Stimulated activated CD4-positive, alpha-beta T cell treated with anti-CD3 and anti-CD28 coated beads, Interleukin-4, amount 100 ng/mL, for 48 hours (primary cell): Measurements from ENCODE around the gene IMPA2.

Experiments used
- DNase-seq, 2 donors: peaks; one replicate each; pipeline ENCODE4 v3.0.0-alpha.2; 2020; ENCODE audit warnings: low read depth in 2 of 2

The IMPA2 gene

DNA sequence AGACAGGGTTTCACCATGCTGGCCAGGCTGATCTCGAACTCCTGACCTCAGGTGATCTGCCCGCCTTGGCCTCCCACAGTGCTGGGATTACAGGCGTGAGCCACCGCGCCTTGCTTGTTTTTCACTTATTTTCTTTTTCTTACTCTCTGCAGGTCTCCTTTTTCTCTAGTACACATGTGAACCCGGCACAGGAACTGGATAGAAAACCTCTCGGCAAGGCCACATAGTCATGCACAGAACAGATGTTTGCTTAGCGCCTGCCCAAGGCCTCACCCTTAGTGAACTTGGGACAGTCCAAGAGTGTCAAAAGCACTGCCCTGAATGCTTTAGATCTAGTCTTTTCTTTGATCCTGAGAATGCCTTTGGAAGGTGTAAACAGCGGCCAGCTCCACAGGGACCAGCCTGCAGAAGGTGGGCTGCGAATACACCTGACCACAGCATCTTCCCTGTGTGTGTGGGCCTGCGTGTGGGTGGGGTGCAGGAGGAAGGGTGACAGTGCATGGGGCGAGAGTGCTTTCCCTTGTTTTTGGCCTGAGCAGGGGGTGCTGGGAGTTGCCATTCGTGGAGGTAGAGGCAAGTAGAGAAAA, 27.0 kb downstream of the IMPA2 start:
- no peak for DNase-seq

DNA sequence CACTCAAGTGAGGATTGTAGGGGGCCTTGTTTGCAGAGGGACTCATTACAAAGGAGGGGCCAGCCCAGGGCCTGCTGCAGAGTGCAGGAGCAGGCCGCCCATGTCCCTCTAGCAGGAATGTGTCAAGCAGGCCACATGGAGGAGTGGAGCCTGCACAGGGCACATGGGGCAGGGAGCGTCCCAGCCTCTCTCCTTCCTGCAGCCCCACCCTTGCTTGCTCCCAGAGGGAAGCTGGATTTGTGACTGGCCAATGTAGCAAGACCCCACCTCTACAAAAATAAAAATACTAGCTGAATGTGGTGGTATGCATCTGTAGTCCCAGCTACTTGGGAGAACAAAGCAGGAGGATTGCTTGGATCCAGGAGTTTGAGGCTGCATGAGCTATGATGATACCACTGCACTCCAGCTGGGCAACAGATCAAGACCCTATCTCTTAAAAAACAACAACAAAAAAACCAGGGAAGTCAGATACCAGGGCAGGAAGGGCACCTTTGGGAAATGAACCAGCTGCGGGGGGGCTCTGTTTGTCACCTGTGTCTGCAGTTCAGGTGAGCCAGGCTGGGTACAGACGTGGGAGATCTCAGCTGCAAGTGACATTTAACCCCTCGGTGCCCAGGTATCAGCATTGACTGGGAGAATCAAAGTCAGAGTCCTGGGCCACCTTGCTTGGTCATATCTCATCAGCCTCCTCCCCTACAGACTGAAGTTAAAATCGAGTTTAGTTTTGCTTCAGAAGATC, 27.7 kb downstream of the IMPA2 start:
- DNase-seq, result no peak

DNA sequence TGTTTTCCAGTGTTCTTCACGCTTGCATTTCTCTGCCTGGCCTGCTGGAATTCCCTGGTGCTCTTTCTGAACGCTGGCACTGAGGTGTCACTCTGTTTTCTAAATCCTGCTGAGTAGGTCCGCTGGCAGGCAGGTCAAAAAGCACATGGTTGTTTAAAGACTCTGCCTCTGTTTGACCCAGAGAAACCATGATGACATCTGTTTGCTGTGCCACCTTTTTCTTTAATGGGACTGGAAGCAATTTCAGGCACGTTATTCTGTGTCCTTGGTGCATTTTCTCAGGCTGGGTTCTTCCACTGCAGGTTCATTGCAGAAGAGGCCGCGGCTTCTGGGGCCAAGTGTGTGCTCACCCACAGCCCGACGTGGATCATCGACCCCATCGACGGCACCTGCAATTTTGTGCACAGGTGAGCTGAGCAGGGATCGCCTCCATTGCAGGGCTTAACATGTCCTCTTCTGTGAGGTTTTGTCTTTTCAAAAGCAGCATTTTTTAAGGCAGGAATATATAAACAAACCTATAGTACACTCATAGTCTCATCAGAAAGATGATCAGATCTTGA, 28.4 kb downstream of the IMPA2 start:
- no peak for DNase-seq

DNA sequence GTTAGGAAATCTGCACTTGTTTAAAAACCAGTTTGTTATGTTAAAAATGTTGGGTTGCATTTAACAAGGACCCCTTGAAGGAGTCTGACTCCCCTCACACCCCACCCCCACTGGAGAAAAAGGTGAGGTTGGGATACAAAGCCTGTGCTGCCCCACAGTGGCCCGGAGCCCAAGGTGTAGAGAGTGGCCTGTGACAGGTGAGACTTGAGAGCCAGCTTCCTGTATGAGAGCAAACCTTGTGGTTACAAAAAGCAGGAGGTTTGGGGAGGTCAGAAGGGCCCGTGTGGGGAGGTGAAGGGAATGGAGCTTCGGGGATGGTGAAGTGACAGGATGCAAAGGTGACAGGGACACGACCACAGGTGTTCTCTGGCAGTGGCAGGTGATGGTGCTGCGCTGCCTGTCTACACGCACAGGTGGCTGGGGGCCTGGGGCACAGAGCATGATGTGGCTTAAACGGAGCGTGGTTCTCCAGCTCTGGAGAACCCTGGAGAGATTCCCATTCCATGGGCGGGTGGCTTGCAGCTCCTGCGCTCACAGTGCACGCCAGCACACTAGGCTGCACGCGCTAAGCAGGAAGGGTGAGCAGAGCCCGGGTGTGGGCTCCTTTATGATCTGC, 29.0 kb downstream of the IMPA2 start:
- DNase-seq, result no peak

DNA sequence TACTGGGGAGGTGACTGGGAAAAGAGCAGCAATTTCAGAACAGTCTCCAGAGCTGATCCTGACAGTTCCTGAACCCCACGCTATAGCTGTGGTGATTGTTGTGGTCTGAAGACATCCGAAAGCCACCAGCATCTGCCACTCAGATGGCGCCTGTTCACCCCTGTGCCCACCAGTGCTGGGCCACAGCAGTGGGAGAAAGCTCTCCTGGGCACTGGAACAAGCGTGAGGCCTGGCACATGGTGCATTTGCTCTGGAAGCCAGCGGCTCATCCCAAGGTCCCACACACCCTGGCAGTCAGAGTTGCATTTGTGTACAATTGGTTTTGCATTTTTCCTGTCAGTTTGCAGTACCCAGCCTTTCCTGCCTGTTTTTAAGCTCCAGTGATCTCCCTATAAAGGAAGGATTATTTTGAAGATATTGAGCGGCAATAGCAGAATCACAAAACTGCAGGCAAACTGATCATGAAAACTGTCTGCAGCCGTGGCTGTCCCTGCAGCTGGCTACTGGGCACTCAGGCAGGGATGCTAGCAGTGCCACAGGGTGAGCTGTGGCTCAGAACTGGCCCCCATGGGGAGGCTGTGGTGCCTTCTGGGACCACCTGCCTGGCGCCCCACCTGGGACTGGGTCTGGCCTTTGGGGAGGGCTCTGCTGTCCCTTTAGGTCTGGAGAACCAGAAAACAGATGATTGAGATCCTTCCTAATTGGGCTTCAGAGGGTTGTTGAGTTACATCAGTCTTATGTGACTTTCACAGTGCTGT, 30.1 kb downstream of the IMPA2 start:
- DNase-seq, result no peak

DNA sequence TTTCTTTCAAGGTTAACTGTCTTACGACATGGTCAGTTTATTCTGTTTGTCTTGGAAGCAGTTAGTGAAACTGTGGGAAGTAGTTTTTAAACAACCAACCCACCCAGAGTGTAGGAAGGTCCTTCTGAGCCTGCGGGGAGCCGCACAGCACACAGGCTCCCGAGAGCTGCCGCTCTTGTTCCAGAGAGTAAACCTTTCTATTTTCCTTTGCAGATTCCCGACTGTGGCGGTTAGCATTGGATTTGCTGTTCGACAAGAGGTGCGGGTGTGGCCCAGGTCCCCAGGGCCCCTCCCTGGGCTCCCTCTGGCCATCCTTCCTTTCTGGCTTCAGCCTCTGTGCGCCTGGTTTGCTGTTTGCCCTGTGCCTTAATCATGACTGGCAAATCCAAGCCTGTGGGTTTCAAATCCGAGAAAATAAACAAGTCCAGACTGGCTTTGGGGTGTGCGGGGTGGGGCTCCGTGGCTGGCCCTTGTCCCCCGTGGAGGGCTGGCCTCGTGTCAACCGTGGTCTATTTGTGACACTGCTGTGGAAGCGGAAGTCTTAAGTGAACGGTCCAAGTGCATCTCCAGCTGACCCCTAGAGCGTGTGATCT, 30.7 kb downstream of the IMPA2 start:
- DNase-seq, result no peak

DNA sequence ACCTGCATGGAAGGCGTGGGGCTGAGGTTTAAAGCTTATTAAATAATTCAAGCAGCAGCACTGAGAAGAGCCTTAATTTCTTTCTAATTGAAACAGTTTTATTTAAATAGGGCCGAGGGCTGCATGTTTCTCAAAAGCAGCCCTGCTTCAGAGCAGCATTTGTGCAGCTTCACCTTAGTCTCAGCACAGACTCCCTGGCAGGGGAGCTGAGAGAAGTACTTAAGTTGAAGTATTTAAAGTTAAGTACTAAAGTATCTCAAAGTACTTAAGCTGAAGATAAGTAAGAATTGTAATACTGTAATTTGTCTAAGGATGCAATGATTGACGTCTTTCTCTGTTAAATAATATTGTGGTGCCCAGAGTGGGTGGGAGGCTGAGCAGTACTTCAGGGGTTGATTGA, 31.4 kb downstream of the IMPA2 start:
- no peak for DNase-seq

DNA sequence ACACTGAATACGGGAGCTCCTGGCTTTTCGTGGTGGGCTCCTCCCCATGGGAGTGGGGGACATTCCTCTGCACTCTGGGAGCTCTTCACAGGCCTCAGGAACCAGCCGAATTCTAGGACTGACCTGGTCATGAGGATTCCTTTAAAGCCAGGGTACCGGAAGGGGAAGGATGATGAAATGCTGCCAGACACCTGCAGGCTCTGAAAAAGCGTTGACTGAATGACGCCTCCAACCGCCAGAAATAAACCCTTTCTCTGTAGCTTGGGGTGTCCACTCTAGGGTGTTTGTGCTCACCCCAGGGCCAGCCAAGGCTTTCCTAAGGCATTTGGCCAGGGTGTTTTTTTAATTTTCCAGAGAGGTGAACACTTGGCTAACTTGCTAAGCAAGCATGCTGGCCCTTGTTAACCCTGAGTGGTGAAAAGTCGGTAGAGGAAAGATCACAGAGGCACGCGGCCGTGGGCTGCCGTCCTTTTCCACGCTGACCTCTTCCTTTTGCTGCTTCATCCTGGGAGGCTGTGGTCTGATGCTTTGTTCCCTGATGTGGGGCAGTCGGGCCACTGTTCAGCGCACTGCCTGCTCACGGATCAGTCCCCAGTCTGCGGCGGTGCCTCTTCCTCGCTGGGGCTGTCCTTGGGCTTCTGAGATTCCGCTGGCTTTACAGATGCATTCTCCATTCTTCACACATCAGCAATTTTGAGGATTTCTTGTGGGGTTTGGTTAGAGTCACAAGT, 32.0 kb downstream of the IMPA2 start:
- DNase-seq, result no peak

DNA sequence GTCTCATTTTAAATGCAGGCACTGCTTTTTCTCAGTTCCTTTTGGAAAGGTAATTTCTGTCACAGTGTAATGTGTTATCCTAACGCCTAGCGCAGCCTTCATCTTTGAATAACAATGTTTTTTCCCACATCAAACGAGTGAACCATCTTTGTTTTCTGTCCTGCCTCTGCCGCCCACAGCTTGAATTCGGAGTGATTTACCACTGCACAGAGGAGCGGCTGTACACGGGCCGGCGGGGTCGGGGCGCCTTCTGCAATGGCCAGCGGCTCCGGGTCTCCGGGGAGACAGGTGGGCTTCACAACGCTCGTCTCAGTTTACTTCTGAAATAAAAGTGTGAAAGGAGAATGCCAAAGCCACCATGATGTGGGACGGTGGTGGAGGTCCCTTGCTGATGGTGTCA, 32.8 kb downstream of the IMPA2 start:
- no peak for DNase-seq

DNA sequence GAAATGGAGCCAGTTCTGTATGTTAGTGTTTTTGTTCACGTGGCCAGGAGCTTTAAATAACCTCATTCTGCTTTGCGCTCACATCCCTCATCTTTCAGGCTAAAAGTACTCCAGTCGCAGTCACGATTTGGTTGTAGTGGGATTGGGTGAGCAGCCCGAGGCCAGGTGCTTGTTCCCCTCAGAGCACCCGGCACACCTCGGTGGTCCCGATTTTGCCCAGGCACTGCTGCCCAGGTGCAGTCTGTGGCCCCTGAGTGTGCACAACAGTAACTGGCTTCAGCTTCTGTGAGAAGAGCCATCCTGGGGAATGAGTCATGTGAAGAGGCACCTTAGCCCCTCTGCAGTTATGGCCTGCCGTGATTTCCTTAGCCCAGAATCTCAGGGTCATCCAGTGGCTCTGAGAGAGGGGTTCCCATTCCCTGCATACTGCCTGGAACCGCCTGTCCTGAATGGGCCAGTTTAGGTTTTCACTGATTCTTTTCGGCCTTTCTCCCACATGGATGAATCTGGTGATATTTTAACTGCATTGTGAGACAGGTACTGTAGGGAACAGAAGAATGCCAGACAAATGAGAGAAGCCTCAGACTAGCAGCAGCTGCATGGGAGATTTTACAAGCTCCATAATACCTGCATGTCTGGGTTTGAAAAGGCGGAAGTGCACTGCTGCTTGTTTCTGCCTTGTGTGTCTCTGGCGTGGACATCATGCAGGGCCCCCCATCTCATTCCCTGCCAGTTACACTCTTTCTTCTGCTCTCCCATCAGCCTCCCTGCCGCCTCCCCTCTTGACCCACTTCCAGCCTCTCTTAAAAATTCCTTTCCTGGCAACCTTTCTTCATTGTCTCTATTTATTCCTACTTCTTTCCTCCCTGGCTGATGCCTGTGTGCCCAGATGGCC, 33.5 kb downstream of the IMPA2 start:
- DNase-seq, result no peak

DNA sequence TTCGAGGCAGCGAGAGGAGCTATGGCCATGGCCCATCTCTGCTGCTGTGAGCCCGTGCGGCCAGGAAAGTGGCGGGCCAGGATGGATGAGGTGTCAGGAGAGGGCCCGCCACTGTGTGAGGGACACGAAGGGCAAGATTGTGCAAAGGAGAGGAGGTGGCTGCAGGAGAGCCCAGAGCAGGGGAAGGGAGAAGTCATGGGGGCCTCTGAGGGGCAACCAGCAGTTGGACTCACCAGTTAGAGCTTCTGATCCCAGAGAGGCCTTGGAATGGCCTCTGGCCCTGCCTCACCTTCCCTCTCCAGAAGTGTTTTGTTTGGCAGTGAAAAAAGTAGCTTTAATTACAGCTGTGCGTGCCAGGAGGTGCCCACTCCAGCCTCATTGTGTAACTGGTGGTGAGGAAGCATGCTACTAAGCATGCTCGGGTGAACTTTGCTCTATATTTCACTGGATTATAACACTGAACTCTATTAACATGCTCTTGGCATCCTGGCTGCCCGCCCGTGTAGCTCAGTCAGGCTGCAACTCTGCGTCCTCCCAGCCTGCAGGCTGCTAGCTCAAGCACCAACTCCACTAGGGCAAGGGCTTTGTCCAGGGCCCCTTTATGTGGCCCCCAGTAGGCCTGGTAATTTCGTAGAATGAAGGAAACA, 34.2 kb downstream of the IMPA2 start:
- DNase-seq, result no peak

DNA sequence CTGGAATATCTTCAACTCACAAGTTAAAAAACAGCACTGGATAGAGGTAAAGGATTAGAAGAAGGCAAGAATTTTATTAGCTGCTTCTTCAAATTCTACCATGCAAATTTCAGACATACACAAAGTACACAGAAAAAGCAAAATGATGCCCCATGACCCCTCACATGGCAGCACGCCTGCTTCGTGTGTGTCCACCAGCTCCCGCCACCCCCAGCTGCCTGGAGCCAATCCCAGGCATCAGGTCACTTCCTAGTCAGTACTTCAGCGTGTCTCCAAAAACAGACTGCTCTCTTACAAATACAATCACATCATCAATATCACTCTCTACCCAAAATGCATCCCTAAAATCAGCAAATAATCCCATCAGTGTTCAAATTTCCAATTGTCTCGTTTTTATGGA, 35.8 kb downstream of the IMPA2 start:
- no peak for DNase-seq

DNA sequence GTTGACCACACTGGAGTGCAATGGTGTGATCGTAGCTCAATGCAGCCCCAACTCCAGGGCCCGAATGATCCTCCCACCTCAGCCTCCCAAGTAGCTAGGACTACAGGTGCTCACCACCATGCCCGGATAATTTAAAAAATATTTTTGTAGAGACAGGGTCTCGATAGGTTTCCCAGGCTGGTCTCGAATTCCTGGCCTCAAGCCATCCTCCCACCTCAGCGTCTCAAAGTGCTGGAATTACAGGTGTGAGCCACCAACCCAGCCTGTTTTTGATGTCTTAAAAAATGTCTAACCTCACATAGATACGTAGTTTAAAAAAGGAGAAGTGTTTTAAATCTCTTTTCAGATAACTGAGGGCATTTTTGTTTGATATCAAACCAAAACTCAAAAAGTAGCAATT, 37.6 kb downstream of the IMPA2 start:
- DNase-seq, result no peak

DNA sequence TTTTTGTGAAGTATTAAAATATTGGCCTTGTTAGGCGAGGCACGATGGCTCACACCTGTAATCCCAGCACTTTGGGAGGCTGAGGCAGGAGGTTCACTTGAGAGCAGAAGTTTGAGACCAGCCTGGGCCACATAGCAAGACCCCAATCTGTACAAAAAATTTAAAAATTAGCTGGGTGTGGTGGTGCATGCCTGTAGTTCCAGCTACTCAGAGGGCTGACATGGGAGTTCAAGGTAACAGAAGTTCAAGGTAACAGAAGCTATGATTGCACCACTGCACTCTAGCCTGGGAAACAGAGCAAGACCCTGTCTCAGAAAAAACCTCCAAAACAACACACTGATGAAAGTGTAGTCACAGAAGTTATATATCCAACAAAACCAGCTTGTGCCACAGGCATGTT, 39.8 kb downstream of the IMPA2 start:
- no peak for DNase-seq

DNA sequence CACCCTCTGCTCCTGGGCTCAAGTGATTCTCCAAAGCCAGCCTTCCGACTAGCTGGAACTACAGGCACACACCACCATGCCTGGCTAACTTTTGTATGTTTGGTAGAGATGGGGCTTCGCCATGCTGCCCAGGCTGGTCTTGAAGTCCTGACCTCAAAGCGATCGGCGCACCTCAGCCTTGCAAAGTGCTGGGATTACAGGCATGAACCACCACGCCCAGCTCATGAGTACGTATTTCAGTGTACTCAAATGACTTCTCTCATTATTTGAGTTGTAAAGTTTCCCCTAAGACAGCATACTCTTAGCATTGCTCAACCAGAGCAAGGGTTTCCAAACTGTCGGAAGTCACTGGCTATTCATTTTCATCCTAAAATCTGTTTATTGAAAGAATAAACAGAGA, 40.3 kb downstream of the IMPA2 start:
- no peak for DNase-seq

DNA sequence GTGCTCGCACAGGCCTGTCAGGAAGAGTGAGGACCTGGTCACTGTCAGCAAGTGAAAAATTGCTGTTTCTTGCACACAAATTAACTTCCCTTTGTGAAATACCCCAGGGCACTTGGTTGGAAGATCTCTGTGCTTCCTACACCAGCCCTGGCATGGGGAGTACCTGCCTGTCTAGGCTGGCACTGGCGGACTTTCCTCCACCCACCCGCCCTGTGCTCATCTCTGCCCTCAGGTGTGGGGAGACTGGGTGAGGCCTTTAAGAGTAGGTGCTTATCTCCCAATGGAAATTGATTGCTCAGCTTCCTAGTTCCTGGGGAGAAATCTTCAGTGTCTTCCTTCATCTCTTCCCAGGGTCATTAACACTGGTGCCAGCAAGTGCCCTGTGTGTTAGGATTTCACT, 42.1 kb downstream of the IMPA2 start:
- no peak for DNase-seq

DNA sequence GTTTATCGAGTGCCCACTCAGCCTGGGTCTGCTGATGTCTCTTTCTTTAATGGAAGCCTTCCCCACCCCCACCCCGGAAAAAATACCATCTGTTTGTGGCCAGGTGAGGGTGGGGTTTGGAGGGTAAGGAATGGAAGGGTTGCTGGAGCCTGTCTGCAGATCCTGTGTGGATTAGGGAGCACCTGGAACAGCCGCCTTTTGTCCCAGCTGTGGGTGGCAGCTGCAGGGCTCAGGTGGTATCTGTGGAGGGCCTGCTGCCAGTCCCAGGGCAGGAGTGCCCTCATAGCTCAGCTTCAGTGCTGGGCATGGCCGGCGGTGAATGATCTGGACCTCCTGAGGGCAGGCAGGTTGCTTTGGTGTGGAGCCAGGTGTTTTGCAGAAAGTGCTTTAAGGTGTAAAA, 45.3 kb downstream of the IMPA2 start:
- no peak for DNase-seq

DNA sequence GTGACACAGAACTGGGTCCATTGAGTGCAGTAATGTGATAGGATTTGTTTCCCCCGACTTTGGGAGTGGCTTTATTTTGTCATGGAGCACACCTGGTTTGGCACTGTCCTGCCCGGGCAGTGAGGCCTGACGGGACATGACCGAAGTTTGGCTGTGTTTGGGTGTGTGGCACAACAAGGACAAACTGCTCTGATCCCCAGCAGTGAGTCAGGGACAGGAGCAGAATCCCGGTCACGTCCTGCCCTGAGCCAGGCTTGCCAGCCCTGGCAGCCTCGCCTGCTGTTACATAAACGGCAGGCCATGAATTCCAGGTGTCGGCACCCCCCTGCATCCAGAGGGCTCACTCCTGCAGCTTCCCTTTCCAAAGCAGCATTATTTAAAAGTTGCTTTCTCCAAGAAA, 45.7 kb downstream of the IMPA2 start:
- no peak for DNase-seq

DNA sequence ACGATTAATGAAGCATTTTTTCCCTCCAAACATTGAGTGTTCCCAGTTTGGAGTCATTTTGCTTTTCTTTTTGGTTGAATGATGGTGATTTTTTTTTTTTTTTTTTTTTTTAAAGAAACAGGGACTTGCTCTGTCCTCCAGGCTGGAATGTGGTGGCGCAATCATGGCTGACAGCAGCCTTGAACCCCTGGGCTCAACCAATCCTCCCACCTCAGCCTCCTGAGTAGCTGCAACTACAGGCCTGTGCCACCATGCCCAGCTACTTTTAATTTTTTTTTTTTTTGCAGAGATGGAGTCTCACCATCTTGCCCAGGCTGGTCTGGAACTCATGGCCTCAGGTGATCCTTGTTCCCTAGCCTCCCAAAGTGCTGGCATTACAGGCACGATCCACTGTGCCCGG, 46.2 kb downstream of the IMPA2 start:
- no peak for DNase-seq
